Femur (tissue), 1 donor: Measurements from ENCODE around the gene PLXNC1.

Source experiments
- DNase-seq: peaks from one replicate; pipeline ENCODE4 v3.0.0-alpha.2; 2017

Gene PLXNC1

GRCh38 chr12:94245631-94246383 lies 97.4 kb downstream of the PLXNC1 start:
- DNase-seq = no peak

GRCh38 chr12:94247246-94247645 lies 98.9 kb downstream of the PLXNC1 start:
- DNase-seq = no peak

GRCh38 chr12:94248582-94248981 lies 100.2 kb downstream of the PLXNC1 start:
- no peak for DNase-seq

GRCh38 chr12:94250130-94250529 lies 101.8 kb downstream of the PLXNC1 start:
- DNase-seq = no peak

GRCh38 chr12:94254270-94254669 lies 105.9 kb downstream of the PLXNC1 start:
- peak; percentile 59 for DNase-seq

- DNase-seq = no peak
Measured at GRCh38 chr12:94255006-94255405, 106.6 kb downstream of the PLXNC1 start.

- DNase-seq = no peak
Measured at GRCh38 chr12:94255428-94255827, 107.1 kb downstream of the PLXNC1 start.

- DNase-seq = no peak
Measured at GRCh38 chr12:94258593-94258992, 110.2 kb downstream of the PLXNC1 start.

- DNase-seq = no peak
Measured at GRCh38 chr12:94260017-94260416, 111.6 kb downstream of the PLXNC1 start.

- no peak for DNase-seq
Measured at GRCh38 chr12:94260717-94261116, 112.3 kb downstream of the PLXNC1 start.

GRCh38 chr12:94261119-94261518 lies 112.7 kb downstream of the PLXNC1 start:
- no peak for DNase-seq

- no peak for DNase-seq
Measured at GRCh38 chr12:94261786-94262185, 113.4 kb downstream of the PLXNC1 start.

GRCh38 chr12:94262228-94263010 lies 114.0 kb downstream of the PLXNC1 start:
- DNase-seq = peak; percentile 91

- DNase-seq = no peak
Measured at GRCh38 chr12:94263011-94263811, 114.8 kb downstream of the PLXNC1 start.

- DNase-seq = peak; percentile 79
Measured at GRCh38 chr12:94263905-94264561, 115.7 kb downstream of the PLXNC1 start.

GRCh38 chr12:94264736-94265485 lies 116.5 kb downstream of the PLXNC1 start:
- DNase-seq = no peak

GRCh38 chr12:94265539-94265938 lies 117.2 kb downstream of the PLXNC1 start:
- DNase-seq = no peak

- peak; percentile 53 for DNase-seq
Measured at GRCh38 chr12:94265966-94266745, 117.8 kb downstream of the PLXNC1 start.

GRCh38 chr12:94266796-94267536 lies 118.6 kb downstream of the PLXNC1 start:
- DNase-seq = no peak

- DNase-seq = peak; percentile 64
Measured at GRCh38 chr12:94267537-94267872, 119.1 kb downstream of the PLXNC1 start.
